Measurements from ENCODE around the gene VSTM2B. TPM values are rescaled to one million over a fixed set of nuclear protein-coding genes. Genes with fewer than 3 reads are reported as not detected.

VSTM2B gene
- total and polyA plus RNA-seq, 2 of the 4 experiments (the other 2 are of a cell fraction): not detected

DNA sequence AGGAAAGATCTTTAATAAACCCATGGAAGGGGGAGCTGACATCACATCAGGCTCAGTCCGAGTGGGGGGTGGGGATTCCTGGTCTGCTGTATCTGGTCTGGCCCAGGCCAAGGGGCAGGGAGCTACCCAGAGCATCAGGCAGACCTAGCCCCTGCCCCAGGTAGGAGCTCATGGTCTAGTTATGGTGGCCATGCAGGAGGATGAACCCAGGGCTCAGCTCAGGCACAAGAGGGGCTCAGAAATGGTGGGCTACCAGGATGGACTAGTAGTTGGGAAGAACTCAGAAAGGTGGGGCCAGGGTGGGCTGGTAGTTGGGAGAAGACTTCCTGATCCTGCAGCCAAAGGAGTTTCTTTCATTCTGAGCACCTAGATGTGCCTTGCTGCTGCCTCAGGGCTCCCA, 14.3 kb downstream of the VSTM2B start:
- H2AFZ ChIP-seq (replicated peaks; ENCODE audit: low read length, poor library complexity): no peak overlapping the region
- H3K27me3 ChIP-seq (ENCODE audit: control insufficient read depth, insufficient read depth, low read length): no peaks in the 10 kb centered on the region
- H3K56ac ChIP-seq (ENCODE audit: extremely low read depth, insufficient read depth, low read length): no peak overlapping the region
- H3K4ac ChIP-seq (ENCODE audit: low read depth, low read length): no peak overlapping the region
- H2BK120ac ChIP-seq (ENCODE audit: low read depth, low read length): no peak overlapping the region
- no peaks in the 10 kb centered on the region for H3K36me3 ChIP-seq (ENCODE audit: control insufficient read depth, insufficient read depth, low read length)
- no peak overlapping the region for H3K9ac ChIP-seq (ENCODE audit: low read depth, low read length)
- H2BK20ac ChIP-seq (ENCODE audit: low read depth, low read length): no peak overlapping the region
- CTCF ChIA-PET: no interaction called here
- POLR2A ChIA-PET (ENCODE audit: unreplicated experiment): no interaction called here
- no peak overlapping the region for H3K4me3 ChIP-seq (ENCODE audit: insufficient read depth, low read depth, low read length)
- no peak overlapping the region for H3K14ac ChIP-seq (replicated peaks; ENCODE audit: low read depth, low read length)
- no peak overlapping the region for H2BK5ac ChIP-seq (ENCODE audit: low read depth, low read length, poor library complexity, severe bottlenecking)
- no peaks in the 10 kb centered on the region for H4K20me1 ChIP-seq (ENCODE audit: insufficient read depth, low read length)
- H3K79me1 ChIP-seq (ENCODE audit: low read depth in 1 of 2, low read length in 2 of 2): no peaks in the 10 kb centered on the region
- DNase-seq (no peak), ATAC-seq (ENCODE audit: low read depth) (no peak)
- H3K27ac ChIP-seq (ENCODE audit: insufficient read depth, low read length): no peak overlapping the region
- H3K4me1 ChIP-seq (ENCODE audit: control insufficient read depth, insufficient read depth, low read length): no peaks in the 10 kb centered on the region
- H3K18ac ChIP-seq (ENCODE audit: low read depth, low read length): no peak overlapping the region
- in situ Hi-C loops (cut with MboI; ENCODE audit: low sequenced_read_pairs): no loop called here
- no CpG with 5 or more reads among the region's 1 CpG for WGBS, 2 experiments (ENCODE audit: extremely low coverage in 2 of 2, insufficient read length in 1 of 2)
- H3K9me3 ChIP-seq (ENCODE audit: control insufficient read depth, insufficient read depth, low read length): no peaks in the 10 kb centered on the region
- no peak overlapping the region for H2AK5ac ChIP-seq (ENCODE audit: low read depth, low read length)
- H2AK9ac ChIP-seq (replicated peaks; ENCODE audit: low read depth, low read length, poor library complexity): no peak overlapping the region
- H4K8ac ChIP-seq (ENCODE audit: low read depth in 2 of 2, low read length in 2 of 2): no peak overlapping the region
- H3K23ac ChIP-seq (ENCODE audit: low read depth, low read length): no peak overlapping the region
- no peak overlapping the region for H3K4me2 ChIP-seq (ENCODE audit: low read depth, low read length)
- H2BK15ac ChIP-seq (ENCODE audit: low read depth, low read length): no peak overlapping the region
- H3K9me1 ChIP-seq (ENCODE audit: insufficient read depth, low read length): no peaks in the 10 kb centered on the region
- intact Hi-C loops (cut with micrococcal nuclease): no loop called here
- no peak overlapping the region for H4K91ac ChIP-seq (ENCODE audit: insufficient read depth, low read depth, low read length)
- dilution Hi-C loops (cut with HindIII; ENCODE audit: low sequenced_read_pairs, unreplicated experiment): no loop called here
- TF ChIP-seq MAFK (IDR thresholded peaks at IDR 0.05; ENCODE audit: low read depth, low read length): no peak
- no peak for TF ChIP-seq RCOR1 (IDR thresholded peaks at IDR 0.05; ENCODE audit: insufficient replicate concordance, low read length)
- TF ChIP-seq BHLHE40 (IDR thresholded peaks at IDR 0.05; ENCODE audit: low read depth, low read length): no peak
- TF ChIP-seq CEBPB (IDR thresholded peaks at IDR 0.05; ENCODE audit: low read depth, low read length): no peak
- no peak for TF ChIP-seq CHD1 (IDR thresholded peaks at IDR 0.05; ENCODE audit: low read depth, low read length)
- no peak for TF ChIP-seq FOS (IDR thresholded peaks at IDR 0.05; ENCODE audit: low read depth, low read length)
- no peak for TF ChIP-seq NFE2L2 (IDR thresholded peaks at IDR 0.05; ENCODE audit: low read depth, low read length)
- TF ChIP-seq, protein P1, sequence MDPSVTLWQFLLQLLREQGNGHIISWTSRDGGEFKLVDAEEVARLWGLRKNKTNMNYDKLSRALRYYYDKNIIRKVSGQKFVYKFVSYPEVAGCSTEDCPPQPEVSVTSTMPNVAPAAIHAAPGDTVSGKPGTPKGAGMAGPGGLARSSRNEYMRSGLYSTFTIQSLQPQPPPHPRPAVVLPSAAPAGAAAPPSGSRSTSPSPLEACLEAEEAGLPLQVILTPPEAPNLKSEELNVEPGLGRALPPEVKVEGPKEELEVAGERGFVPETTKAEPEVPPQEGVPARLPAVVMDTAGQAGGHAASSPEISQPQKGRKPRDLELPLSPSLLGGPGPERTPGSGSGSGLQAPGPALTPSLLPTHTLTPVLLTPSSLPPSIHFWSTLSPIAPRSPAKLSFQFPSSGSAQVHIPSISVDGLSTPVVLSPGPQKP (IDR thresholded peaks at IDR 0.05; ENCODE audit: borderline replicate concordance, low read depth, low read length): no peak
- no peak for TF ChIP-seq CTCF (conservative IDR thresholded peaks at IDR 0.05; ENCODE audit: low read depth, low read length)
- BruUV-seq (replicated peaks): no TSS peak
- no peak overlapping the region for H4K5ac ChIP-seq (ENCODE audit: low read depth, low read length)

Data from IMR-90 (cell line).